GM10847 (cell line): ENCODE measurements around the gene JUN.

Experiments
- POLR2A ChIP-seq: IDR thresholded peaks from 2 replicates; pipeline ENCODE4 v1.6.1; 2011; ENCODE audit not compliant: insufficient read length; ENCODE audit errors: extremely low read depth

The JUN gene

GRCh38 chr1:58781541-58782177 is 2.2 kb downstream of the JUN start:
- TF ChIP-seq POLR2A: no peak

GRCh38 chr1:58780836-58781452 is 2.9 kb downstream of the JUN start:
- no peak for TF ChIP-seq POLR2A

- TF ChIP-seq POLR2A: no peak
These were observed 3.4 kb downstream of the JUN start for GRCh38 chr1:58780411-58780810.

- TF ChIP-seq POLR2A: no peak
These were observed 4.0 kb downstream of the JUN start for GRCh38 chr1:58779801-58780382.

GRCh38 chr1:58779059-58779754 is 4.6 kb downstream of the JUN start:
- no peak for TF ChIP-seq POLR2A

GRCh38 chr1:58778385-58779000 is 5.4 kb downstream of the JUN start:
- no peak for TF ChIP-seq POLR2A

GRCh38 chr1:58774027-58774426 is 9.8 kb downstream of the JUN start:
- TF ChIP-seq POLR2A: no peak

- TF ChIP-seq POLR2A: no peak
These were observed 10.4 kb downstream of the JUN start for GRCh38 chr1:58773406-58773840.

- TF ChIP-seq POLR2A: no peak
These were observed 14.0 kb downstream of the JUN start for GRCh38 chr1:58769809-58770320.

- TF ChIP-seq POLR2A: no peak
These were observed 14.7 kb downstream of the JUN start for GRCh38 chr1:58768971-58769808.

- TF ChIP-seq POLR2A: no peak
These were observed 15.6 kb downstream of the JUN start for GRCh38 chr1:58768191-58768731.

GRCh38 chr1:58767143-58767542 is 16.7 kb downstream of the JUN start:
- TF ChIP-seq POLR2A: no peak

GRCh38 chr1:58765441-58765840 is 18.4 kb downstream of the JUN start:
- TF ChIP-seq POLR2A: no peak

GRCh38 chr1:58765006-58765405 is 18.8 kb downstream of the JUN start:
- no peak for TF ChIP-seq POLR2A
